GM18498 (cell line): ENCODE data around the gene CLIC3.
"Not testable (repeated sequence)": the region's sequence is repeated elsewhere in the genome, so short reads cannot be mapped to it uniquely, and the experiment has no call there.

ENCODE experiments used
- ATAC-seq: cut with Tn5 transposase; IDR thresholded peaks from one replicate; pipeline ENCODE4 v1.9.1; 2021; ENCODE audit warnings: mild to moderate bottlenecking, moderate library complexity; ENCODE audit not compliant: unreplicated experiment

The CLIC3 gene, protein sequence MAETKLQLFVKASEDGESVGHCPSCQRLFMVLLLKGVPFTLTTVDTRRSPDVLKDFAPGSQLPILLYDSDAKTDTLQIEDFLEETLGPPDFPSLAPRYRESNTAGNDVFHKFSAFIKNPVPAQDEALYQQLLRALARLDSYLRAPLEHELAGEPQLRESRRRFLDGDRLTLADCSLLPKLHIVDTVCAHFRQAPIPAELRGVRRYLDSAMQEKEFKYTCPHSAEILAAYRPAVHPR

DNA sequence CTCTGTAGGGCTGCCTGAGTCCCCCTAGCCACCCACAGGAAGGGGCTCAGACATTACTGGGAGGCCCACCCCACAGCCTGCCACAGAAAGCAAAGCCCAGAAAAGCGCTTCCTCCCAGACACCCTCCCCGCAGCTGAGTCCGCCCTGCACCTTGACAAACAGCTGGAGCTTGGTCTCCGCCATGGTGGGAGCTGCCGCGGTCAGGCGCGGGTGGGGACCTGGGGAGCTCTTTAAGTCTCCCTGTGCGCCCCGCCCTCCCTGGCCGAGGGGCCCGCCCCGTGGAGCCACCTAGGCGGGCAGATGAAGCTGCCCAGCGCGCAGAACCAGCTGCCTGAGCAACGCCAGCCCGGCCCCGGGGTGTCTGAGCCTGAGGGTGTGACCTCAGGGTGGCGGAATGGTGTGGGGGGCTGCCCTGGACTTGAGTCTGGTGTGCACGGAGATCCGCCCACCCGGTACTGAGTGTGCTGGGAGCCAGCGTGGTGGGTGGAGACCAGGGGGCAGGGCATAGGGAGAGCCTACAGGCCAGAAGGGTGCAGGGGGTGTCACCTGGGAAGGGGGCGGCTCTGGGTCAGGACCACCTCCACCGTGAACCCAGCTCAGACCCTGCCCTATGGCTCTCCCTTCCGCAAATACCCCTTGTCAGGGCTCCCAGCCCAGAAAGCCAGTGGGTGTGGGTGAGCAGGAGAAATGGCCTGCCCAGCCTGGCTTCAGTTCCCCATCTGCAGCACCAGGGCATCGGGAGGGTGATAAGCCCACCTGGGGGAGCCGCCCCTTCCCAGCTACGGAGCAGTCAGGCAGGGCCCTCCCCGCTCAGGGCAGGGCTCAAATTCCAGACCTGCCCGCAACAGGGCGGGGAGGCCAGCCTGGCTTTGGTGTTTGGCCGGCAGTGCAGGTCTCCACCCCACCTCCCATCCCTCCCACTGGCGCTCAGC, at the start of gene CLIC3:
CLIC3 (minus strand) TSS at position 208 of the 932 bp plus-strand sequence; CDS start at position 183, 25 bp downstream.
- no peak for ATAC-seq

- no peak for ATAC-seq
Measured at GRCh38 chr9:137045294-137046087, 49.1 kb upstream of the CLIC3 start.

DNA sequence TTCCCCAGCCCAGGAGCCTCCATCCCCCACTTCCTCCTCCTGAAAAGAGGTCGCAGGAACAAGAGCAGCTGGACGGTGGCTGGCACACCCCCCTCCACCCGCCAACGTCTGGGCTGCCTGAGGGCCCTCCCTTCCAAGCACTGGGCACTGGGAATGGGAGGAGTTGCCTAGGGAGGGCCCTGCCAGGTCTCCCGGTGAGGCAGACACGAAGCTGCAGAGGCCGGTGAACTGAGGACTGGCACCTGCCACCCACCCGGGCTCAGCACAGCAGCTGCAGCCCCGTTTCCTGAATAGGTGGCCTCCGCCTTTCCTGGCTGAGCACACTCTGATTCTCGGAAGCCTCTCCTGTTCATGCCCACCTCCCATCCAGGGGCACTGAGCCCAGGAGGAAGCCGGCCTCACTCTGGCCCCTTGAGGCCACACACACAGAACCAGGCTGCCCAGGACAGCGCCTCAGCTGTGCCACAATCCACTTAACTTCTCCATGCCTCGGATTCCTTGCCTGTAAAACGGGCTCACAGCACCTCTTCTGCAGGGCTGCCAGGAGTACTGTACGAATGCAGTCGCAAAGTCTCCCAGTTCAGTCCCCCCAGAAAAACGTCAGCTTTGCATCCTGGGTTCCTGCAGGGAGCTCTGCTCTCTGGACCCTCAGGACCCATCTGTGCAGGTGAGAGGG, 48.3 kb upstream of the CLIC3 start:
- no peak for ATAC-seq

DNA sequence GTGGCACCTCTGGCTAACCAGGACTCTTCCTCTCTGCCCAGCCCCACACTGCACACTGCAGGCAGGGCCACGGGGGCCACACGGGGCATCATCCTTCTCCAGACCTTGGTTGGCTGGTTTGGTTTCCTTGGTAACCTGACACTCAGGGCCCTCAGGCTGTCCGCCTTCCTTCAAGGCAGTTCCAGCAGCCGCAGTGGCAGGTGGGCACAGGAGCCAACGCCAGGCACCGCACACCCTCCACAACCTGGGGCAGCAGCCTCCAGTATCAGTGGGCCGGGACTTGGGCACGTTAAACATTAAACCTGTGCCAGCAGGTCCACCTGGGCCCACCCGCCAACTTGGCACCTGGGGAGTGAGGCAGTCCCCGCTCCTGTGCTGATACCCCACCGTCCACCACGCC, 47.7 kb upstream of the CLIC3 start:
- ATAC-seq = no peak

- ATAC-seq = no peak
Measured at GRCh38 chr9:137042751-137043727, 46.7 kb upstream of the CLIC3 start.

GRCh38 chr9:137041124-137041523, 44.8 kb upstream of the CLIC3 start:
- ATAC-seq = no peak

DNA sequence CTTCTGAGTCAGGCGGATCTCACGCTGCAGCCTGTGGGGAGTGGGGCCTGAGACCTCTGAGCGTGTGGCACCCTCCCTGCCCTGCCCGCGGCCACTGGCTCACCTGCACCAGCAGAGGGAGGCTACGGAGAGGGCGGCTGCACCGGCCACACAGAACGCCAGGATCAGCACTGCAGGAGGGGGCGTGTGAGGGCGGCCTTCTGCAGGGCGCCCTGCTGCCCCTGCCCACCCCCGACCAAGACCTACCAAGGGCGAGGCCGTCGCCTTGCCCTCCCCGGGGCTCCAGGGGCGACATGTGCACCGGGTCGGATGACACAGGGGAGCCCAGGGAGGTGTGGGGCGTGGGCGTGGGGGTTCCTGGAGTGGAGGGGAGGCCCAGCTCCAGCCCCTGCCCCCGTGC, 44.2 kb upstream of the CLIC3 start:
- ATAC-seq = no peak

GRCh38 chr9:137039611-137040366, 43.4 kb upstream of the CLIC3 start:
- no peak for ATAC-seq

GRCh38 chr9:137038916-137039315, 42.5 kb upstream of the CLIC3 start:
- no peak for ATAC-seq

- no peak for ATAC-seq
Measured at GRCh38 chr9:137037483-137037882, 41.1 kb upstream of the CLIC3 start.

DNA sequence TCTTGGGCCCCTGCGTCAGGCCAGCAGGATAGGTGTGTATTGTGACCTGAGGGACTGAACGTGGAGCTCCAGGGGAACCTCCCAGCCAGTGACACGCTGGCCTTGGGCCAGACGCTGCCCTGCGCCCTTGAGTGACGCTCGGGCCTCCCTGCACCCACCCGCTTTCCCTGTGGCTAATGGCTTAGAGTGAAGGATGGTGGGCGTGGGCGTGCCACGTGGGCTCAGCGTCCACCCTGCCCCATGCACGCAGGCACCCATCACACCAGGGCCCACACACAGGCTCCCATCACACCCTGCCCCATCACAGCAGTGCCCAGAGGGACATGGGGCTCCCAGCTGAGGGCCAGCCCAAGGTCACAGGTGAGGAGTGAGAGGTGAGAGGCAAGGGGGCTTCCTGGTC, 40.7 kb upstream of the CLIC3 start:
- no peak for ATAC-seq

- ATAC-seq = no peak
Measured at GRCh38 chr9:137035937-137036336, 39.6 kb upstream of the CLIC3 start.

DNA sequence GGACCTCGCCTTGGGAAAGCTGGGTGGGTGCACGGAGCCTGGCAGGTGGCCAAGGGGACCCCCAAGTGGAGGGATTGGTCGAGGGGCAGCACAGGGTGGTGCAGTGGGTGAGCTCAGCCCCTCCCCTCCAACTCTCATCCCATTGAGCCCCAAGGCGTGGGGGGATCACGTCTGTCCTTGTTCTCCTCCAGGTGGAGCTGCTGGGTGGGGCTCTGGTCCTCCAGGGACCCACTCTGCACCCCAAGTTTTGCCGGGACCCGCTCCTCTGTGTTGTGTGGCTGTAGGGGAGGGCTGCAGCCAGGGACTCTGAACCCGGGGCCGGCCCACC, 39.1 kb upstream of the CLIC3 start:
- ATAC-seq = no peak

DNA sequence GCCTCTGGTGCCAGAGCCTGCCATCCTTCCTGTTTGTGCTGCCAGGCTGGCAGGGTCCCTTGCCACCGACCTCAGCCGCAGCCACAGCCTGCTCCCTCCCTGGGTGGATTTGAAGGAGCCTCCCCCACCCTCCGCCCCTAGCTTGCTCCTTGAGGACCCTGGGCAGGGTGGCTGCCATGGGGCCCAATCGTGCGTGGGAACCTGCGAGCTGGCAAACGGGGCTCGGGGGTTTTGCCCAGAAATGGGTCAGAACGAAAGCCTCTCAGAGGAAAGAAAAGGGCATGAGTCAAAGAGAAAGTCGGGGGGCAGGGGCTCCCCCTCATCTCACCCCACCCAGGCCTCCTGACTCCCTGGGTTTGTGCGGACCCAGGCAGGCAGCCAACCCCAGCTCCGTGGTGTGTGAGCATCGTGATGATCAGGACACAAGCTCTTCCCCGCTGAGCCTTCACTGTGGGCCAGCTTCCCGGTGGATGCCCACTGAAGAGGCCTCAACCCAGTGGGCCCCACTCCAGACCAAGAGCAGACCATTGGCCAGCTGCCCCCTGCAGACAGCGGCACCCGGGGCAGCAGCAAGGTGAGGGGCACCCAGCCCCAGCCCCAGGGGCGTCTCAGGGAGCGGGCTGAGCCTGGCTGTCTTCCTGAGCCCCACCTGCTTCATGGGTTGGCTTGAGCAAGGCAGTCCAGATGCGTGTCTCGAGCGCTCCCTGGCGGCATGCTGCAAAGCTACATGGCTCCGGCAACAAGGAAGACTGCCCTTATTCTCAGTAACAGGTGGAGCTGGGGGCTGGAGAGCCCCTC, 38.5 kb upstream of the CLIC3 start:
- ATAC-seq = peak; percentile 58

GRCh38 chr9:137034039-137034708, 37.8 kb upstream of the CLIC3 start:
- ATAC-seq = no peak

DNA sequence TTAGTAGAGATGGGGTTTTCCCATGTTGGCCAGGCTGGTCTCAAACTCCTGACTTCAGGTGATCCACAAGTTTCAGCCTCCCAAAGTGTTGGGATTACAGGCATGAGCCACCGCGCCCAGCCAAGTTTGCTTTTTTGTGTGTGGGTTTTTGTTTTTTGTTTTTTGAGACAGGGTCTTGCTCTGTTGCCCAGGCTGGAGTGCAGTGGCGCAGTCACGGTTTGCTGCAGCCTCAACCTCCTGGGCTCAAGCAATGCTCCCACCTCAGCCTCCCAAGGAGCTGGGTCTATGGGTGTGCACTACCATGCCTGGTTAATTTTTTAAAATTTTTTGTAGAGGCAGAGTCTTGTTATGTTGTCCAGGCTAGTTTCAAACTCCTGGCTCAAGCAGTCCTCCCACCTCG, 37.1 kb upstream of the CLIC3 start:
- not testable (repeated sequence) for ATAC-seq

DNA sequence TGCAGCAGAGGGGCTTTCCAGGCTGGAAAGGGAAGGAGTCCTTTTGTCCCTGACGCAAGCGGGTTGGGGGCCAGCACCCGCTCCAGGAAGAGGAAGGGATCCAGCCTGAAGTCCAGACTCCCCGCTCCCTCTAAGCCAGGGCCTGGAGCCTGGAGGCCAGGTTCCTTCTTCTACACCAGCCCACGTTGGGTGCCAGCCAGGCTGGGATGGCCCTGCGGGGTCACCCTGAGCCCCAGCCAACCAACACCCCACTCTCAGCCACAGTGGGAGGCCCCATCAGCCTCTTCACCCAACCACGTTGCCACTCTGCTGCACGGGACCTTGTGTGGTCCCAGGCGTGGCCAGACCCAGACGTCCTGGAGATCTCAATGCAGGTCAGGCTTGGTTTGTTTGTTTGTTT, 36.5 kb upstream of the CLIC3 start:
- no peak for ATAC-seq
